Ovary (tissue), 9 donors: ENCODE data around the gene ABHD17A. TPM values are rescaled to one million over a fixed set of nuclear protein-coding genes. Genes with fewer than 3 reads are reported as not detected.
"Not testable (repeated sequence)": the region's sequence is repeated elsewhere in the genome, so short reads cannot be mapped to it uniquely, and the experiment has no call there.

Experiments
- DNase-seq, 5 donors: peaks; one replicate each; pipeline ENCODE4 v3.0.0-alpha.2; 2019 to 2020
- H3K27ac ChIP-seq, 2 donors: fragments of 200-600 bp; one replicate each; pipeline versions ENCODE4 v1.5.1 to v1.8.0; 2019 to 2022
- H3K27me3 ChIP-seq: fragments of 200-600 bp; one replicate; pipeline ENCODE4 v1.8.0; 2022
- H3K36me3 ChIP-seq: fragments of 200-600 bp; sonication (generic); one replicate; pipeline ENCODE4 v1.5.1; 2019
- H3K4me1 ChIP-seq: one replicate; pipeline ENCODE4 v1.8.1; 2013; ENCODE audit warnings: mild to moderate bottlenecking, moderate library complexity; ENCODE audit not compliant: insufficient read depth
- H3K4me3 ChIP-seq: fragments of 200-600 bp; sonication (generic); one replicate; pipeline ENCODE4 v1.5.1; 2017
- H3K9me3 ChIP-seq, 2 donors: fragments of 200-600 bp in 1 of 2; sonication (generic) in 1 of 2; one replicate each; pipeline versions ENCODE4 v1.5.1 to v1.8.1; 2013 to 2019; ENCODE audit warnings: mild to moderate bottlenecking in 1 of 2, moderate library complexity in 1 of 2
- CTCF ChIP-seq, 3 donors: fragments of 450-650 bp in 2 of 3; fragments of 200-600 bp in 1 of 3; IDR thresholded peaks; one replicate each; pipeline versions ENCODE4 v1.5.1 to v1.8.0; 2016 to 2022; ENCODE audit warnings: antibody characterized with exemption in 3 of 3, mild to moderate bottlenecking in 1 of 3
- EP300 ChIP-seq: sonication (generic); formaldehyde crosslinking; IDR thresholded peaks from one replicate; pipeline ENCODE4 v1.6.1; 2017; ENCODE audit warnings: antibody characterized with exemption
- POLR2A ChIP-seq: fragments of 450-650 bp; IDR thresholded peaks from one replicate; pipeline ENCODE4 v1.6.1; 2017; ENCODE audit warnings: antibody characterized with exemption, mild to moderate bottlenecking, moderate library complexity
- WGBS, 3 donors: extraction: QIAGEN DNeasy Blood & Tissue Kit in 1 of 3; methylation state at CpG; one replicate each; pipeline versions ENCODE4 v1.1.5 to v1.1.7; 2013 to 2017; 5-methylcytosine and 5-hydroxymethylcytosine counted together
- intact Hi-C, 4 donors: fragments of 100-400 bp; cut with DNase I; formaldehyde crosslinking; loops; one replicate each; pipeline versions ENCODE4 v1.11.0 to v1.15.1; 2022 to 2023
- polyA plus RNA-seq, 2 donors: library from polyadenylated mRNA; stranded (reverse); fragments of 200-250 nt in 1 of 2; fragments of 350-450 nt in 1 of 2; fragmentation: Illumina TruSeq in 1 of 2; extraction: RNeasy Lipid Tissue Mini Kit (QIAGEN cat#74804) in 1 of 2; gene quantifications; one replicate each; pipeline ENCODE4 v1.2.3, GENCODE V29; 2013 to 2014
- total RNA-seq, 7 donors: library from RNA; depleted of rRNA in 2 of 7; stranded (reverse); fragments of >200 nt in 2 of 7; fragmentation: NEBNext Ultra II Directional in 3 of 7; extraction: Animal tissue kit (Norgen Biotek cat#: 25700) in 3 of 7; gene quantifications; one replicate each; pipeline versions ENCODE4 v1.1.0 to v1.2.4, GENCODE V29; 2016 to 2023
- donor health status: DM: no; HTN: no; CAD: no; lungs with moderate emphysema.
- donor health status: DM: no; HTN: no; CAD: no.
- donor health status: Bipolar disorder and iron deficiency.
- donor health status: DM: yes; HTN: yes; CAD: no.
- donor health status: DM: no; HTN: no; CAD: no.
- donor health status: DM: yes; HTN: yes; CAD: no.

Gene ABHD17A
- total and polyA plus RNA-seq, 9 donors, result 0.57 to 87.3 (median 65.4) TPM

GRCh38 chr19:1876496-1877279 lies 8.6 kb downstream of the ABHD17A start:
- WGBS, 3 donors, result 36 to 45% (median 43%) methylated on average over 34 to 48 of the region's 53 CpGs
- H3K4me1 ChIP-seq, result peaks cover 14% of the 10 kb centered on the region
- H3K36me3 ChIP-seq, DNase-seq, intact Hi-C loops, H3K27me3 ChIP-seq, H3K9me3 ChIP-seq: not testable (repeated sequence)
- TF ChIP-seq CTCF (IDR thresholded peaks at IDR 0.05), result peak in 1 of 3 donors; percentile 2
- H3K27ac ChIP-seq, result peak overlapping the region; percentile 56 to 79
- peak overlapping the region; percentile 75 for H3K4me3 ChIP-seq

GRCh38 chr19:1875646-1876495 lies 9.4 kb downstream of the ABHD17A start:
- intact Hi-C loops, result no loop called here
- no peaks in the 10 kb centered on the region for H3K36me3 ChIP-seq
- H3K4me1 ChIP-seq, result peaks cover 13% of the 10 kb centered on the region
- H3K27me3 ChIP-seq, result no peaks in the 10 kb centered on the region
- 0 to 1% (median 0%) methylated on average over 83 to 87 of the region's 87 CpGs for WGBS, 3 donors
- DNase-seq, result peak; percentile 86 to 91 (median 88)
- peak; percentile 91 for TF ChIP-seq POLR2A
- TF ChIP-seq CTCF (IDR thresholded peaks at IDR 0.05), result peak in 1 of 3 donors; percentile 5
- no peak for TF ChIP-seq EP300
- no peaks in the 10 kb centered on the region for H3K9me3 ChIP-seq
- H3K27ac ChIP-seq, result peak overlapping the region; percentile 56 to 79
- peak overlapping the region; percentile 75 for H3K4me3 ChIP-seq

GRCh38 chr19:1875265-1875645 lies 10.0 kb downstream of the ABHD17A start:
- Histone ChIP-seq H3K4me3 (peak overlapping the region; percentile 75), H3K4me1 (peaks cover 13% of the 10 kb centered on the region), H3K27ac (peak overlapping the region in 1 of 2 donors; percentile 79)
- H3K9me3 ChIP-seq, H3K27me3 ChIP-seq, H3K36me3 ChIP-seq, intact Hi-C loops, DNase-seq: not testable (repeated sequence)
- WGBS, 3 donors, result 1 to 2% (median 1%) methylated on average over 11 of the region's 11 CpGs

- Histone ChIP-seq H3K9me3 (no peaks in the 10 kb centered on the region), H3K4me1 (peaks cover 13% of the 10 kb centered on the region), H3K4me3 (peak overlapping the region; percentile 75), H3K27me3 (no peaks in the 10 kb centered on the region), H3K27ac (peak overlapping the region in 1 of 2 donors; percentile 79), H3K36me3 (no peaks in the 10 kb centered on the region)
- intact Hi-C loops, result no loop called here
- TF ChIP-seq POLR2A (no peak), CTCF (IDR thresholded peaks at IDR 0.05) (no peak)
- 3 to 7% (median 5%) methylated on average over 16 of the region's 16 CpGs for whole genome bisulfite sequencing, 3 donors
- no peak for DNase-seq
These were observed 10.6 kb downstream of the ABHD17A start for GRCh38 chr19:1874554-1875185.
